ENCODE measurements around the gene ASS1.
"Not testable (repeated sequence)": the region's sequence is repeated elsewhere in the genome, so short reads cannot be mapped to it uniquely, and the experiment has no call there.

ASS1 gene

DNA sequence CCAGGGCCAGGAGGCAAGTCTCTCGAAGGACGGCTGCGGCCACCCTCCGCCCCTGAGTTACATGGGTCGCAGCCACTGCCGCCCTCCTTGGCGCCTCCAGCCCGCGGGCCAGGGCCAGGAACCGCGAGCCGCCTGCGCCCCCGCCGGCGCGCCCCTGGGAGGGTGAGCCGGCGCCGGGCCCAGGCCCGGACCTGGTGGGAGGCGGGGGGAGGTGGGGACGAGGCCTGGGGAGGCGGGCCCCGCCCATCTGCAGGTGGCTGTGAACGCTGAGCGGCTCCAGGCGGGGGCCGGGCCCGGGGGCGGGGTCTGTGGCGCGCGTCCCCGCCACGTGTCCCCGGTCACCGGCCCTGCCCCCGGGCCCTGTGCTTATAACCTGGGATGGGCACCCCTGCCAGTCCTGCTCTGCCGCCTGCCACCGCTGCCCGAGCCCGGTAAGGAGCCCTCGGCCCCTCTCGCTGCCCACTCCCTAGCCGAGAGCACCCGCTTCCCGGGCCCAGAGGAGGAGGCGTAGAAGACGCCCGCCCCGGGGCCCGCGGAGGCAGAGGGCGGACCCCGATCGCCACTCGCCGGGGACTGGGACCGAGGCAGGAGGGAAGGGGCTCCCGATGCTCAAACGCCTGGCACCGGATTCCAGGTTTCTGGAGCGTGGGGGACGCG, at the start of gene ASS1:
Gene ASS1 (plus strand): TSS at position 397 of the 657 bp plus-strand sequence. CDS start 7,268 bp downstream, outside the sequence.
- DNase-seq (ENCODE audit: low read depth) = peak; percentile 58

DNA sequence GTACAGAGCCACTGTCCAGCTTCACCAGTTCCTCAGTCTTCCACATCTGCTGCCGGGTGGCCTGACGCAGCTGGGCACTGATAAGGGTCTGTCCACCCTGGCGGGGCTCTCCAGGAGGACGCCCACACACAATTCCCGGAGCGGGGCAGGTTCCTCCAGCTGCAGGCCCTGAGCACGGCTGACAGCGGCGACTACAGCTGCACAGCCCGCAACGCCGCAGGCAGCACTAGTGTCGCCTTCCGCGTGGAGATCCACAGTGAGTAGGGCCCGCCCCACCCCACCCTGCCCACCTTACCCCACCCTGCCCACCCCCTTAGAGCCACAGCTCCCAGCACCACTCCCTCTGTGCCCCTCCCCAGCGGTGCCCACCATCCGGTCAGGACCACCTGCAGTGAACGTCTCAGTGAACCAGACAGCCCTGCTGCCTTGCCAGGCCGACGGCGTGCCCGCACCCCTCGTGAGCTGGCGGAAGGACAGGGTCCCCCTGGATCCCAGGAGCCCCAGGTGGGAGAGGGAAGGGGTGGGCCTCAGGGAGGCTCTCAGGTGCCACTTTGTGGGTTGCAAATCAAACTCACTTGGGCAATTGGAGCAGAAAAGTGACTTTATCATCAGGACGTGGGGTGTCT, 48.8 kb upstream of the ASS1 start:
- DNase-seq (ENCODE audit: low read depth) = no peak

DNA sequence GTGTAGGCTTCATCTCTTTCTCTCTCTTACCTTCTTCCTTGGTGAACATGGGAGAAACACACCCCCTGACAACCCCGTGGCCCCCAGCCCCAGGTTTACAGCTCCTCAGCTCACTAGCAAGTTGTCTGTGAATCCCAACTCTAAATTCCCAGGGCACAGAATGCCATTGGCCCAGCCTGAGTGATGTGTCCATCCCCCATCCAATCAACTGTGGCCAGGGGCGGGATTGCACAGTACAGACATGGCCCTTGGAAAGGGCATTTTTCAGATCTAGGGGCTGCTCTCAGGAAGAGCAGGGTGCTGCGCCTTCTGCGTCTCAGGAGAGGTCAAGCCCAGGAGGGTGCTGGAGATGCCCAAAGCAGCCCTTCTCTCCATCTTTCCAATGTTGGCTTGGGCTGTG, 48.2 kb upstream of the ASS1 start:
- no peak for DNase-seq (ENCODE audit: low read depth)

DNA sequence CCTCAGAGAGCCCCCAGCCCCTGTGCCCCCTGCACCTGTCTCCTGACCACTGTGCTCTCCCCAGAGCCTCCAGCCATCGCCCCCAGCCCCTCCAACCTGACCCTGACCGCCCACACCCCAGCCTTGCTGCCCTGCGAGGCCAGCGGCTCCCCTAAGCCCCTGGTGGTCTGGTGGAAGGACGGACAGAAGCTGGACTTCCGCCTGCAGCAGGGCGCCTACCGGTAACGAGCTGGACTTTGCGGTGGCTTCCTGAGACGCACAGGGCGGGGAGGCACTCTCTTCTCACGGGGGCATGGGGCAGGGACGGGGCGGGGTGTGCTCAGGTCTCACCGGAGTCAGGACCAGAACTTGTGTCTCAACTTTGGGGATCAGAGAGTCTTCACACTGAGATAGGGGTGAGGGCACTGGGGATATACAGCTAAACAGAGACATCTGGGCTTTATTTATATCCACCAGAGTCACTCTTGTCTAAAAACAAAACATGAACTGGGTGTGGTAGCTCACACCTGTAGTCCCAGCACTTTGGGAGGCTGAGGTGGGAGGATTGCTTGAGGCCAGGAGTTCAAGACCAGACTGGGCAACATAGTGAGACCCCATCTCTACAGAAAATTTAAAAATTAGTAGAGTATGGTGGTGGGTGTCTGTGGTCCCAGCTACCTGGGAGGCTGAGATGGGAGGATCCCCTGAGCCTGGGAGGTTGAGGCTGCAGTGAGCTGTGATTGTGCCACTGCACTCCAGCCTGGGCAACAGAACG, 46.1 kb upstream of the ASS1 start:
- no peak for DNase-seq (ENCODE audit: low read depth)

DNA sequence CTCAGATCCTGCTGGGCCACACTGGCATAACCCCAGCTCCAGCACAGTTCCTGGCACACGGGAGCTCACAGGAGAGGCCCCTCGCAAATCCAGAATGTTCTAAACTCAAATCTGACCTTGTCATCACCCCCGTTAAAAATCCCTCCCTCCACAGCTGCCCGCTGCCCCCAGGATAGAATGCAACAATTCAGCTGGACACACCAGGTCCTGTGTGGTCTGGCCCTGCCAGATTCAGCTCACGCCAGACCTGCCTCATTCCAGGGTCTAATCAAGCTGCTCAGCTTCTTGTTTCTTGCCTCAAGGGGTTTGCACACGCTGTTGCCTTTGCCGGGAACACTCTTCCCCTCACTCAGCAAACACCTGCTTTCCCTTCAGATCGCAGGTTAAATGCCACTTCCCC, 45.0 kb upstream of the ASS1 start:
- DNase-seq (ENCODE audit: low read depth) = no peak

DNA sequence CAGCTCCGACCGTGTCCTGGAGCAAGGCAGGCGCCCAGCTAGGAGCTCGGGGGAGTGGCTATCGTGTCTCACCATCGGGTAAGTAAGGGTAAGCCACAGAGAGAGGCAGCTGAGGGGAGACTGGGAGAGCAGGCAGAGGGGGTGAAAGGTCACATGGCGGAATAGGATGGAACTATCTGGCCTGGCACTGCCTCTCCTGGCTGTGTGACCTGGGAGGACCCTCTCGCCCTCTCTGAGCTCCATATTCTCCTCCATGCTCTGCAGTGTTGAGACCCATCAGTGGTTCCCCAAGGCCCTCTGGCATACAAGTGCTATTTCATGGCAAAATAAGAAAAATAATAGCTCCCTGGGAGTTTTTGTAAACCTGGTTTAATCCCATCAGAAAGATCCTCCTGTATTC, 43.9 kb upstream of the ASS1 start:
- DNase-seq (ENCODE audit: low read depth) = no peak

DNA sequence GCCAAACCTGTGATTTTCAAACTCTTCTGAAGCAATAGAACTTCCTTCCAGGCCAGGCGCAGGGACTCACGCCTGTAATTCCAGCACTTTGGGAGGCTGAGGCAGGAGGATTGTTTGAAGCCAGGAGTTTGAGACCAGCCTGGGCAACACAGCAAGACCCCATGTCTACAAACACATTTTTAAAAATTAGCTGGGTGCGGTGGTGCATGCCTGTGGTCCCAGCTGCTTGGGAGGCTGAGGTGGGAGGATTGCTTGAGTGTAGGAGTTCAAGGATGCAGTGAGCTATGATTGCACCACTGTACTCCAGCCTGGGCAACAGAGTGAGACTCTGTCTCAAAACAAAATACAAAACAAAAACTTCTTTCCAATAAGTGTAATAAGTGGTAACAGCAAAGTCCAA, 43.0 kb upstream of the ASS1 start:
- not testable (repeated sequence) for DNase-seq (ENCODE audit: low read depth)

DNA sequence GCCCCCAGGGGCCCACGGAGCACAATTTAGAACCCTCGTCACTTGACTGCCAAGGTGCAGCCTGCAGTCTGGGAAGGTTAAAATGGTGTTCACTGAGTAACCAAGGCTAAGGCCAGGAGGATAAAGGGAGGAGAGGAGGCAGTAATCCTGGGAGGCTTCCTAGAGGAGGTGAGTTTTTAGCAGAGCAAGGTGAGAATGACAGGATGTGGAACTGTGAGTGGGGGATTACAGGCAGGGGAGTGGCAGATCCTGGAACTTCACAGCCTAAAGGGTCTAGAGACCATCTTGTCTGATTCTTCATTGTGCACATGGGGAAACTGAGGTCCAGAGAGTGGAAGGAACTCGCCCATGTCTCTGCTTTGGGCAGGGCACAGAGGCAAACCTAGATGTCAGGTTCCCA, 42.5 kb upstream of the ASS1 start:
- DNase-seq (ENCODE audit: low read depth) = no peak

DNA sequence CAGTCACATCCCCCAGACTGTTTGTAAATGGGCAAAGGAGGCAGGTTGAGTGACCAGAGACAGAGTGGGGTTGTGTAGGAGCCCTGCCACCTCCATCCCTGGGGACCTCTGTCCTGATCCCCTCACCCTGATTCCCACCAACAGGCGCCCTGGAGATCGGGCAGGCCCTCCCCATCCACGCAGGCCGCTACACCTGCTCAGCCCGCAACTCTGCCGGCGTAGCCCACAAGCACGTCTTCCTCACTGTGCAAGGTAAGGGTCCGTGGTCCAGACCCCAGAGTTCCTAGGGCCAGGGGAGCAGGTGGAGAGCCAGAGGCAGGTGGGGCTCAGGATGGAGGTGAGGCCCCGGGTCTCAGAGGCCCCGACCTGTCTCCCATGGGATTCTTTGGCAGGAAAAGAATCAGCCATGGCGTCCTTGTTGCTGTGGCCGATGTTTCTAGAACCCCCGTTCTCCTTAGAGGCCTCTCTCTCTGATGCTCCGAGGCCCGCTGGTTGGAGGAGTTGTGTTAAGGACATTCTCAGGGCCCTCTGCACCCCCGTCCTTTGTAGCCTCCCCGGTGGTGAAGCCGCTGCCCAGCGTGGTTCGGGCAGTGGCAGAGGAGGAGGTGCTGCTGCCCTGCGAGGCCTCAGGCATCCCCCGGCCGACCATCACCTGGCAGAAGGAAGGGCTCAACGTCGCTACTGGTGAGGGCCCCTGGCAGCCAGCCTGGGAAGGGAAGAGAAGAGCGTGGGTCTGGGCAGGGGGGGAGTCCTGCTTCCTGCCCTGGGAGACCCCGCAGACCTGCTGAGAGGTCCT, 41.9 kb upstream of the ASS1 start:
- DNase-seq (ENCODE audit: low read depth) = no peak

DNA sequence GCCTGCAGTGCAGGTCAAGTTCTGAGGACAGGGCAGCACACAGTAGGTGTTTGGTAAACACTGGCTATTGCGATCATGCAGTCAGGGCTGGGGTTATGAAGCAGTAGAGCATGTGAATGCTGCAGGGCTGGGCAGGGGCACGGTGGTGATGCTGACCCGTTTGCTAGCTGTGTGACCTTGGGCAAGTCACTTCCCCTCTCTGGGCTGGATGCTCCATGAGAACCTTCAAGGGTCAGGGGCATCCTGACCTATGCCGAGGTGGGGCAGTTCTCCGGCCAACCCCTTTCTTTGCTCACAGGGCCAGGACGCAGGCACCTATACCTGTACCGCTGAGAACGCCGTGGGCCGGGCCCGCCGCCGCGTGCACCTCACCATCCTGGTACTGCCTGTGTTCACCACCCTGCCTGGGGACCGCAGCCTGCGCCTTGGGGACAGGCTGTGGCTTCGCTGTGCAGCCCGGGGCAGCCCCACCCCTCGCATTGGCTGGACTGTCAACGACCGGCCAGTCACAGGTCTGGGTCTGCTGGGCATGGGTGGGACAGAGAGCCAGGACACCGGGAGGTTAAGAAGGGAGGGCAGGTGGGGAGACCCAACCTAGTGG, 39.0 kb upstream of the ASS1 start:
- no peak for DNase-seq (ENCODE audit: low read depth)

DNA sequence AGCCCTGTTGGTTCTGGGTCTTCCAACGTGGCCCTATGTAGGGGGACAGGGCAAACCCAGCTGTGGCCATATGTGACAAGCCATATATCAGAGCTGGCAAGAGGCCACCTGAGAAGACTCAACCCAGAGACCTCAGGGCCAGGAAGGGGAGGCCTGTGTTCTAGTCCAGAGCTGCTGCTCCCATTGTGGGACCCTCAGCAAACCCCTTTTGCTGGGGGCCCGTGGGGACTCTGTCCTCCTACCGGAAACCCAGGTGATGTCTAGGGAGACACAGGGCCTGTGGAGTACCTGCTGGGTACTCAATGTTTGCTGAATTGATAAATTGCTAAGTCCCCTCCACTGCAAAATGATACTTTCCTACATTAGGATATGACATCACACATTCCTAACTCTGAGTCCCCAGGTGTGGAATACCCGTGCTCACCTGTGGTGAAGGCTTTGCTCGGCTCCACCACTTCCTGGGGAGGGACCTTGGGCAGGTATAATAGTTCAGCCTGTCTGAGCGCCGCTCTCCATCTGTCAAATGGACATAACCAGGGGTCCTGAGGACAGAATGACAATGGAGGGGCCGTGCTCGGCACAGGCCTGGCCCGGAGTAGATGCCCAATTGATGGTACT, 38.4 kb upstream of the ASS1 start:
- DNase-seq (ENCODE audit: low read depth) = no peak

DNA sequence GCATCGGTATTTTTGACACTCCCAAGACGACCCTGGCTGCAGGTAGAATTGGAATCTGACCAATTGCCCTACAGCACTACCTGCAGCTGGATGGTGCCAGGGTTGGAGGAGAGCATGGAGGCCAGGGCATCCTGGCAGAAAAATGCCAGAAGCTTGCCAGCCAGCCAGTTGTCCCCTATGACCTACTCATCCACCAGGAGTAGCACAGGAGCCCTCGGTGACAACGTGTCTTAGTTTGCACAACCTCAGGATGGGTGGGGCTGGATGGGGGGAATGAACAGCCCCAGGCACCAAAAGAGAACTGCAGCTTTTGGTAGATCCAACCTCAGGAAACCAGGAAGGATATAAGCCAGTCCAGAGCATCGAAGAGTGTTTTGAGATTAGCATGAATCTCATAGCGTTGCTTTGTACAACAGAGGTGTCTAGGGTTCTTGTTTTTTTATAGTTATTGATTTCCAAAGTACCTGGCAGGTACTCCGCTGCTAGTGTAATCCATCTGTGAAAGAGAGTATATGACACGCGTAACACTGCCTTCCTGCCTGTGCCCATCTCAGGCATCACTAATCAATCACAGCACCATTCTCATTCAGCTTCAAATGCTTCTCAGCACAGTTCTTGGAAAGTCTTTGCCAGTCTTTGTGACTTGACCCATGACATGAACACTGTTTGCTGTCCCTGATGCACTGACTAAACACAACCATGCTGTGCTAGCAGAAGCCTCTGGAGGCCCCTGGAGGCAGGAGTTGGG, 36.7 kb upstream of the ASS1 start:
- DNase-seq (ENCODE audit: low read depth) = no peak

DNA sequence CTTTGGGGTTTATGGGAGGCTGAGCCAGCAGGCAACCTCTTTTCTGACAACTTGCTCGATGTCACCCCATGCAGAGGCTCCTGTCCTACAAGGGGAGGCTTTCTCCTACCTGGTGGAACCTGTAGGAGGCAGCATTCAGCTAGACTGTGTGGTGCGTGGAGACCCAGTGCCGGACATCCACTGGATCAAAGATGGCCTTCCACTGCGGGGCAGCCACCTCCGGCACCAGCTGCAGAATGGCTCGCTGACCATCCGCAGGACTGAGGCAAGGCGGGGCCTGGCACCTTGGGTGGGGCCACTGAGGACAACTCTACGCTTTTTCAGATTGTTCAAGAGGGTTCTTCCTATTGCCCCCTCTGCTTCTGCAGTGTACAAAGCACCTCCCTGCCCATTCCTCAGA, 36.1 kb upstream of the ASS1 start:
- DNase-seq (ENCODE audit: low read depth) = no peak

DNA sequence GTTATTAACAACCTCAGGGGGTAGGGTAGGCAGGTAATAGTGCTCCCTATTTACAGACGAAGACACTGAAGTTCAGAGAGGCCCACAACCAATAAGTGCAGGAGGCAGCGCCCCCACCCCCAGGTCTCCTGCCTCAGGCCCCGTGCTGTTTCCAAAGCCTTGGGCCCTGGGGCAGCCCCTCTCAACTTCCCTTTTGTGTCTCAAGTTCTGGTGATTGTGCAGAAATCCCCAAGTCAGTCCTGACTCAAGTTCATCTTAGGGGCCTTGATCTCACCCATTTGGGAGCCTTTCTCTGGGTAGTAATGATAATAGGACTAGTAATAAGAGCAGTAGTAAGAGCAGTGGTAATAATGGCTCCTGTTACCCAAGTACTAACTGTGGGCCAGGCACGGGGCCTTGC, 35.5 kb upstream of the ASS1 start:
- DNase-seq (ENCODE audit: low read depth) = no peak

DNA sequence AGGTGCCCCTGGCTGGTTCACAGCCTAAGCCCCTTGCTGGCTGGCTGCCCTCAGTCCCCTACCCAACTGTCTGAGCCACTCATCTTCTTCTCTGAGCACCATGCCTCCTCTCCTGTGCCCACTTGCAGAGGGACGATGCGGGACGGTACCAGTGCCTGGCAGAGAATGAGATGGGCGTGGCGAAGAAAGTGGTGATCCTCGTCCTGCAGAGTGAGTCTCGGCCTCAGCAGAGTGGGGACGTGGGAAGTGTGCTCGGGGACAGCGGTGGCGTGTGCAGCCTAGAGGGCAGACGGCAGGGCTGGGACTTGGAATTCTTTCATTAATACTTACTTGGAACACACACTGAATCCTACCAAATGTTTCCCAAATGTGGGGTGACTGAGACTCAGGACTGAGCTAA, 34.3 kb upstream of the ASS1 start:
- no peak for DNase-seq (ENCODE audit: low read depth)

DNA sequence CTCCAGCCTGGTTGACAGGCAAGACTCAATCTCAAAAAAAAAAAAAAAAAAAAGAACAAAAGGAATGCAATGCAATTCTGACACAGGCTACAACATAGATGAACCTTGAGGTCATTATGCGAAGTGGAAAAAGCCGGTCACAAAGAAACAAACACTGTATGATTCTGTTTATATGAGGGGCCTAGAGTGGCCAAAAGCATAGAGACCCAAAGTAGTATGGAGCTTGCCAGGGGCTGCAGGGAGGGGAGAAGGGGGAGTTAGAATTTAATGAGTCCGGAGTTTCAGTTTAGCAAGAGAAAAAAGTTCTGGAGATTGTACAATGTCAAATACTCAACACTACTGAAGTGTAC, 33.2 kb upstream of the ASS1 start:
- no peak for DNase-seq (ENCODE audit: low read depth)

DNA sequence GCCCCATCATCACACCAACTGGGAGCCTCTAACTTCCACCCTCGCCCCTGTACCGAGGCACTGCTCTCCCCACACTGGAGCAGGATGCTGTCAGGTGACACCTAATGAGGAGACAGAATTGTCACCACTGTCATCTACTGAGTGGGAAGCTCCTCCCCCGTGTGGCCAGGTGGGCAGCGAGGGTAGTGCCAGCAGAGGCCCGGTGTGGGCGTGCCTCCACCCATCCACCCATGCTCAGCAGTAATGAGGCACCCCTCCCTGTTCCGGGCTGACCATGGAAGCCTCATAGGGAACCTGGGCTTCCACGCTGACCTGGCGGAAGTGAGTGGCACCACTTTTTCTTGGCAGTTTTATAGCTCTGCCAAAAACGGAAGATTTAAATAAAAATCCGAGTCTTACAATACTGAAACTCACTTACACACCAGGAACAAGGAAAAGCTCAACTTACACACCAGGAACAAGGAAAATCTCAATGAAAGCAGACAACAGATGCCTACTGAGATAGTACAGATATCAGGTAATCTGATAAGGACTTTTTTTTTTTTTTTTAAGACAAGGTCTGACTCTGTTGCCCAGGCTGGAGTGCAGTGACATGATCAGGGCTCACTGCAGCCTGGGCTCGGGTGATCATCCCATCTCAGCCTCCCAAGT, 30.6 kb upstream of the ASS1 start:
- DNase-seq (ENCODE audit: low read depth) = no peak

DNA sequence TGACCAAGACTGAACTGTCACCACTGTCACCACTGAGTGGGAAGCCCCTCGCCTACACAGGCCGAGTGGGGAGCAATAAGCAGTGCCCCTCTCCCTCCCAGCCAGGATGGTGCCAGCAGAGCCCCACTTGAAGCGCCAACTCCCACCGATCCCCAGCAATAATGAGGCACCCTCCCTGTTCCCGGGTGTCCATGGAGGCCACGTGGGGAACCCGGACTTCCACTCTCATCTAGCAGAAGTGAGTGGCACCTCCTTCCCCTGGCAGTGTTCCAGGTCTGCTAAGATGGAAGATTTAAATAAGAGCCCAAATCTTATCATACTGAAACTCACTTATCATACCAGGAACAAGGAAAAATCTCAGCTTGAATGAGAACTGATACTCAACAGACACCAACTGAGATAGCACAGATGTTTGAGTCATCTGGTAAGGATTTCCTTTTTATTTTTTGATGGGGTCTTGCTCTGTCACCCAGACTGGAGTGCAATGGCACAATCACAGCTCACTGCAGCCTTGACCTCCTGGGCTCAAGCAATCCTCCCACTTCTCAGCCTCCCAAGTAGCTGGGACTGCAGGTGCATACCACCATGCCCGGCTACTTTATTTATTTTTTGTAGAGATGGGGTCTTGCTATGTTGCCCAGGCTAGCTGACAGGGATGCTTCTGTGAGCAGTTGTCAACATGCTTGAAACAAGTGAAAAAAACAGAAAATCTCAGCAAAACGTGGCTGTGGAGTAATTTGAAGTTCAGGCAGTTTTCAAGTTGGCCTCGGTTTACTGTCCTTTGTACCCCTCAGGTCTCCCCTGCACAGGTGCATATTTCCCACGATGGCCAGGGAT, 29.6 kb upstream of the ASS1 start:
- DNase-seq (ENCODE audit: low read depth) = no peak

DNA sequence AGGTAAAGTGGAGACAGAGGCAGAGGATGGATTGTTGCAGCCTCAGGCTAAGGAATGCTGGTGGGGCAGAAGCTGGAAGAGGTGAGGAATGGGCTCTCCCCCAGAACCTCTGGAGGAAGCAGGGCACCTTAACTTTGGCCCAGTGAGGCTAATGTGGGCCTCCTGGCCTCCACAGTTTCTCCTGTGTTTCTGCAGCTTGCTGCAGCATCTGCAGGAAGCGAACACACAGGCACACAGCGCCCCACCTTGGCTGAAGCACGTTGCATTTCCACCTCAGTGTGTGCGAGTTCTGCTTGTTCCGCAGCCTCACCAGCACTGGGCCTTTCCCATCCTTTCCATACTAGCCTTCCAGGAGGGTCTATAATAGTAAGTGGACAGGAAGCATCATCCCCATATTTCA, 27.2 kb upstream of the ASS1 start:
- DNase-seq (ENCODE audit: low read depth) = no peak

DNA sequence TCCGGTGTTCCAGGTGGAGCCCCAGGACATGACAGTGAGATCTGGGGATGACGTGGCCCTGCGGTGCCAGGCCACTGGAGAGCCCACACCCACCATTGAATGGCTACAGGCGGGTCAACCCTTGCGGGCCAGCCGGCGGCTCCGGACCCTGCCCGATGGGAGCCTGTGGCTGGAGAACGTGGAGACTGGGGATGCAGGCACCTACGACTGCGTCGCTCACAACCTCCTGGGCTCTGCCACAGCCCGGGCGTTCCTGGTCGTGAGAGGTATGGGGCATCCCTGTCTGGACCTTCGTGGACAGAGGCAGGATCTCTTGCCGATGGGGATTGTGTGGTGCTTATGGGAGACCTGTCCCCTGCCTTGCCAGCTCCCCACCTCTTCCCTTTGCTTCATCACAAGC, 26.0 kb upstream of the ASS1 start:
- DNase-seq (ENCODE audit: low read depth) = no peak

All from EH (cell line).